Stimulated activated CD4-positive, alpha-beta T cell treated with anti-CD3 and anti-CD28 coated beads, Interleukin-2, amount 100 ng/mL, for 48 hours (primary cell): ENCODE measurements around the gene ARHGAP22.
A peak's percentile ranks its signal among the peaks of the same experiment; 100 is the strongest.
"Not testable (repeated sequence)": the region's sequence is repeated elsewhere in the genome, so short reads cannot be mapped to it uniquely, and the experiment has no call there.

Experiments used
- DNase-seq, 2 donors: peaks; one replicate each; pipeline ENCODE4 v3.0.0-alpha.2; 2020

ARHGAP22 gene

GRCh38 chr10:48604991-48605508 is at the start of gene ARHGAP22:
Gene ARHGAP22 (minus strand): TSS chr10:48605073. CDS start chr10:48604796, 277 bp downstream.
- DNase-seq: no peak

- no peak for DNase-seq
Observed at GRCh38 chr10:48653944-48654698, 49.2 kb upstream of the ARHGAP22 start.

- no peak for DNase-seq
Observed at GRCh38 chr10:48653347-48653746, 48.5 kb upstream of the ARHGAP22 start.

GRCh38 chr10:48652344-48652743 is 47.5 kb upstream of the ARHGAP22 start:
- no peak for DNase-seq

GRCh38 chr10:48651839-48652238 is 47.0 kb upstream of the ARHGAP22 start:
- DNase-seq: no peak

- DNase-seq: no peak
Observed at GRCh38 chr10:48651293-48651692, 46.4 kb upstream of the ARHGAP22 start.

GRCh38 chr10:48649349-48649944 is 44.6 kb upstream of the ARHGAP22 start:
- DNase-seq: no peak

- no peak for DNase-seq
Observed at GRCh38 chr10:48648172-48648942, 43.5 kb upstream of the ARHGAP22 start.

- DNase-seq: not testable (repeated sequence)
Observed at GRCh38 chr10:48647073-48647472, 42.2 kb upstream of the ARHGAP22 start.

- DNase-seq: no peak
Observed at GRCh38 chr10:48645600-48645999, 40.7 kb upstream of the ARHGAP22 start.

GRCh38 chr10:48641099-48641690 is 36.3 kb upstream of the ARHGAP22 start:
- DNase-seq: not testable (repeated sequence)

- DNase-seq: no peak
Observed at GRCh38 chr10:48640326-48640725, 35.5 kb upstream of the ARHGAP22 start.

- DNase-seq: no peak
Observed at GRCh38 chr10:48639632-48640031, 34.8 kb upstream of the ARHGAP22 start.

GRCh38 chr10:48638739-48639527 is 34.1 kb upstream of the ARHGAP22 start:
- no peak for DNase-seq

GRCh38 chr10:48638158-48638557 is 33.3 kb upstream of the ARHGAP22 start:
- no peak for DNase-seq

GRCh38 chr10:48636901-48637300 is 32.0 kb upstream of the ARHGAP22 start:
- DNase-seq: no peak

- DNase-seq: no peak
Observed at GRCh38 chr10:48636231-48636630, 31.4 kb upstream of the ARHGAP22 start.

- DNase-seq: no peak
Observed at GRCh38 chr10:48634984-48635557, 30.2 kb upstream of the ARHGAP22 start.

- DNase-seq: peak; percentile 25 to 37
Observed at GRCh38 chr10:48634198-48634983, 29.5 kb upstream of the ARHGAP22 start.

GRCh38 chr10:48633381-48634197 is 28.7 kb upstream of the ARHGAP22 start:
- DNase-seq: no peak
